HG02970 (cell line): ENCODE measurements around the gene SRSF2.
"Not testable (repeated sequence)": the region's sequence is repeated elsewhere in the genome, so short reads cannot be mapped to it uniquely, and the experiment has no call there.

ENCODE experiments used
- ATAC-seq: cut with Tn5 transposase; IDR thresholded peaks from one replicate; pipeline ENCODE4 v1.9.1; 2021; ENCODE audit warnings: mild to moderate bottlenecking, moderate library complexity, moderate number of reproducible peaks; ENCODE audit not compliant: unreplicated experiment, low FRiP score

Gene SRSF2, protein sequence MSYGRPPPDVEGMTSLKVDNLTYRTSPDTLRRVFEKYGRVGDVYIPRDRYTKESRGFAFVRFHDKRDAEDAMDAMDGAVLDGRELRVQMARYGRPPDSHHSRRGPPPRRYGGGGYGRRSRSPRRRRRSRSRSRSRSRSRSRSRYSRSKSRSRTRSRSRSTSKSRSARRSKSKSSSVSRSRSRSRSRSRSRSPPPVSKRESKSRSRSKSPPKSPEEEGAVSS

GRCh38 chr17:76737082-76737675 is at the start of gene SRSF2:
TSS of gene SRSF2 (minus strand) at chr17:76737331. CDS start at chr17:76737160, 171 bp downstream.
- ATAC-seq, result peak; percentile 76

- ATAC-seq, result no peak
These were observed 47.8 kb upstream of the SRSF2 start for GRCh38 chr17:76784926-76785325.

DNA sequence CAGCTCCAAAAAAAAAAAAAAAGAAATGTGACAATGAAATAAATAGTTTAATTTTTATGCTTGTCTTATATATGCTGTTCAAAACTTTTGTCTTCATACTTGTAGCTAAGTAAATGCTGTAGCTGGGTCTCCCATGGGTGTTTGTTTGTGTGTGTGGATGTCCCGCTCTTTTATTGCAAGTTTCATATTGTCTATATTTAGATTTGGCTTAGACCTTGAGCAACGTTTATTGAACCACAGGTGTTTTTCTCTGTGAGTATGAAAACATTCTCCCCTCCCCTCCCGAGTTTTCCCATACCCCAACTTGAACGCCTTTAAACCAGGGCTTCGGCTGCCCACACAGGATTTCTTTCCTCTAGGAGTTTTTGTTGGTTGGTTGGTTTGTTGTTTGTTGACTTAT is 46.0 kb upstream of the SRSF2 start:
- no peak for ATAC-seq

GRCh38 chr17:76781056-76781982 is 44.2 kb upstream of the SRSF2 start:
- no peak for ATAC-seq

- no peak for ATAC-seq
These were observed 38.0 kb upstream of the SRSF2 start for GRCh38 chr17:76775021-76775600.

- ATAC-seq, result no peak
These were observed 35.9 kb upstream of the SRSF2 start for GRCh38 chr17:76772842-76773525.

DNA sequence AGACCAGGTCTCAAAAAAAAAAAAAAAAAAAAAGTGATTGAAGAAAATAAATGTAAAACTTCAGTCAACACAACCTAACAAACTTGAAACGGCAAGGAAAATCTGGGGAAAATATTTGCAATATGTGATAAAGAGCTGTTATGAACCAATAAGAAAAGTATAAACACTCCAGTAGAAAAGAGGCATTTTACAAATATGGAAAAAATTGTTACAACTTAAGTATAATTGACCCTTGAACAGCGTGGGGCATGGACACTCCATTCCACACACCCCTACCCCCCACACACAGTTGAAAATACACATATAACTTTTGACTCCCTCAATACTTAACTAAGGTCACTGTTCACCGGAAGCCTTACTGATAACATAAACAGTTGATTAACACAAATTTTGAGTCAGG is 21.4 kb upstream of the SRSF2 start:
- no peak for ATAC-seq

DNA sequence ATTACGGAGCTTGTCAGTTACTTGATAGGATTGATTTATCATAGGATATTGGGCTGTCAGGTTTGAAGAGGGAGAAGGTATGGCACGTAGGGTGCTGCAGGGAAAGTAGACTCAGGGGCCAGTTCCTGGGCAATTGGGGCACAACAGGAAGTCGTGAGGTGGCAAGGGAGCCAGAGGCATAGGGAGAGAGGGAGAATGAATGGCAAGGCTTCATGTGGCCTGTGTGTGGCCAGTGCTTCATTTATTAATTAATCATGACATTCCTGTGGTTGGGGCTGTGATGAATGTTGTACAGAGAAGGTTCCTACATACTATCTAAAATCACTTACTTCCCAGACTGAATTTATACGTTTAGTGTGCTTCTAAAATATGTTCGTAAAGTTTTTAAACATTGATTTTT is 20.1 kb upstream of the SRSF2 start:
- no peak for ATAC-seq

GRCh38 chr17:76755285-76755684 is 18.2 kb upstream of the SRSF2 start:
- no peak for ATAC-seq

DNA sequence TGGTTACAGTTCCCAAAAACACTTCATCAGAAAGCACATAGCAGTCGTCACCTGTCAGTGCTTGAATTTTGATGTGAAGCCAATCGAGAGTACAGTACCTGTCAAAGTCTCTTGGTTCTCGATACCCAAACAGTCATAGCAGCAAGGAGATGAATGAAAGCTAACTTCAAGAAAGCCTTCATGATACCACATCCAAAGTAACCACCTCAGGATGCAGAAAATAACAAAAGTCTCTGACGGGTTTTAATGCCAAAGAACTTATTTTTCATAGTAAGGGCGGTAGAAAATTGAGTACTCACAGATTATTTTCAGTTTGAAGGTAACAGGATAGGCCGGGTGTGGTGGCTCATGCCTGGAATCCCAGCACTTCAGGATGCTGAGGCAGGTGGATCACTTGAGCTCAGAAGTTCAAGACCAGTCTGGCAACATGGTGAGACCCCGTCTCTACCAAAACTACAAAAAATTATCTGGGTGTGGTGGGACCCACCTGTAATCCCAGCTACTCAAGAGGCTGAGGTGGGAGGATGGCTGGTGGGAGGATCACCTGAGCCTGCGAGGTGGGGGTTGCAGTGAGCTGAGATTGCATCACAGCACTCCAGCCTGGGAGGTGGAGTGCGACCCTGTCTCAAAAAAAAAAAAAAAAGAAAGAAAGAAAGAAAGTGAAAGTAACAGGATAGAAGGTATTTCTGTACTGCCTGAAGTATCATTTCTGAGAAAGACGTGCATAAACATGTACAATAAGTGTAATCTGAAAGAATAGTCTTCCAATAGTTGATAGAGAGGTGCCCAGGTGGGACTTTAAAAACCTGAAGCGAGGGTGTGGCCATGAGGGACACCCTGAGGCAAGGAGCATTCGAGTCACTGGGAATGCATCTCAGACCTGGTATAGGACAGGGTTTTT is 16.2 kb upstream of the SRSF2 start:
- ATAC-seq, result no peak

GRCh38 chr17:76752006-76752405 is 14.9 kb upstream of the SRSF2 start:
- no peak for ATAC-seq

DNA sequence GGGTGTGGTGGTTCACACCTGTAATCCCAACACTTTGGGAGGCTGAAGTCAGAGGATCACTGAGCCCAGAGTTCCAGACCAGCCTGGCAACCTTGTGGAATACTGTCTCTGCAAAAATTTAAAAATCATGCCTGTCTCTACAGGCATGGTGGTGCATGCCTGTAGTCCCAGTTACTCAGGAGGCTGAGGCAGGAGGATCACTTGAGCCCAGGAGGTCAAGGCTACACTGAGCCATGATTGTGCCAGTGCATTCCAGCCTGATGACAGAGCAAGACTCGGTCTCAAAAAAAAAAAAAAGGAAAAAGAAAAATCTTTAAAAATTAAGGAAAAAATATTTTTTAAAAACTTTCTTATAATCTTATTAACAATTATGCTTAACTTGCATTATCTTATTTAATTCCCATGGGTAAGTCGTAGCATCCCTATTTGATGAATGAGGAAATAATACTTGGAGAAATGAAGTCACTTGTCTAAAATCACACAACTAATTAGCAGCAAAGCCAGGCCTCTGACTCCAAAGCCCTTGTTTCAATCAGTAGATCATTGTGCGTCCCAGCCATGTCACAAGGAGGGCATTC is 14.4 kb upstream of the SRSF2 start:
- no peak for ATAC-seq

DNA sequence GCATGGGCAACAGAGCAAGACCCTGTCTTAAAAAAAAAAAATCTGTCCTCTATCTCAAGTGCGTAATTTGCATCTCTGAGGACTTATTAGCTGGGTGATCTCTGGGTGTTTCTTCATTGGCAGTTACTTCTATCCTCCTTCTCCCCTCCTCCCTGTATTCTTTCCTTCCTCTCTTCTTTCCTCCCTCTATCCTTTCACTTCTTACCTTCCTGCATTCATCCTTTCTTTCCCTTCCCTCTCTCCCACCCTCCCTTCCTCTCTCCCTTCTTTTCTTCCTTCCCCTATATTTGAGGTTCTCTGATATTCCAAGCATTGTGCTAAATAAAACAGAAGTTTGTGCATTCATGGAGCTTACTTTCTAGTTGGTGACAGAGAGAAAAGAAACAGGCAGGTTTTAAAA is 11.5 kb upstream of the SRSF2 start:
- ATAC-seq, result no peak

- ATAC-seq, result no peak
These were observed 10.7 kb upstream of the SRSF2 start for GRCh38 chr17:76747716-76748363.

DNA sequence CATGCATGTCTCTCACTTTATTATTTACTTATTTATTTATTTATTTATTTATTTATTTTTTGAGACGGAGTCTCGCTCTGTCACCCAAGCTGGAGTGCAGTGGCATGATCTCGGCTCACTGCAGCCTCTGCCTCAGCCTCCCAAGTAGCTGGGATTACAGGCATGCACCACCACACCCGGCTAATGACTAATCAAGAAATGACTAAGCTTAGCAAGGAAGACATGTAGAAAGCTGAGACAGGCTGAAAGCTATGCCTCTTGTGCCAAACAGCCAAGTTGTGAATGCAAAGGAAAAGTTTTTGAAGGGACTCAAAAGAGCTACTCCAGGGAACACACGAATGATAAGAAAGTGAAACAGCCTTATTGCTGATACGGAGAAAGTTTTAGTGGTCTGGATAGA is 8.7 kb upstream of the SRSF2 start:
- not testable (repeated sequence) for ATAC-seq

DNA sequence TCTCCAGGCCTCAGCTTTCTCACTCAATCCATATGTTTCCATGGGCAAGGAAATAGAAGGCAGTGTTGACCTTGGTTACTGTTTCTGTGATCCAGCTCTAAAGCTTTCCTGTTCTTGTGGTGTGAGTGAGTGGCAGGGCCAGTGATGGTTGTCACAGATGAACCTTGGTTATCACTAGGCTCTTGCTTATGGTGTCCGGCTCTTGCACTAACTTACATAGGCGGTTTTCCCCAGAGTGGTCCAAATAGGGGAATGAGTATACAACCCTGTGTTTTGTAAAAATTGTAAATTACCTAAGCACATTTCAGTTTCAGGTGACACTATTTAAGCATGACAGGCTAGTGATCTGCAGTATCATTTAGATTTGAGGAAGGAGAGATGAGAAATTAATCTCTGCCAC is 7.6 kb upstream of the SRSF2 start:
- ATAC-seq, result no peak

- no peak for ATAC-seq
These were observed 5.8 kb upstream of the SRSF2 start for GRCh38 chr17:76742958-76743357.

- no peak for ATAC-seq
These were observed 3.4 kb upstream of the SRSF2 start for GRCh38 chr17:76740329-76741118.
